Common myeloid progenitor, CD34-positive (primary cell): ENCODE results near the gene CHST6.

Experiments
- CTCF ChIA-PET: fragments of 350-600 bp; sonication (Branson Sonifier 250); formaldehyde crosslinking; loops from one replicate; lab custom pipeline; 2021; ENCODE audit warnings: antibody characterized with exemption; lab: Charles Lee
- POLR2A ChIA-PET: fragments of 350-600 bp; sonication (Branson Sonifier 250); formaldehyde crosslinking; loops from one replicate; lab custom pipeline; 2021; ENCODE audit warnings: antibody characterized with exemption; lab: Charles Lee
- DNase-seq, 3 donors: peaks; one replicate each; pipeline versions ENCODE4 v3.0.0 to v3.0.0-alpha.2; 2013
- H3K27ac ChIP-seq, 2 experiments: 1 replicate in 1 of 2; 2 replicates in 1 of 2; pipeline ENCODE4 v1.7.0; 2013; ENCODE audit warnings: inconsistent platforms in 2 of 2, low read length in 2 of 2, mild to moderate bottlenecking in 2 of 2, low read depth in 1 of 2, moderate library complexity in 1 of 2; ENCODE audit not compliant: severe bottlenecking in 2 of 2, insufficient read depth in 1 of 2, poor library complexity in 1 of 2
- H3K27me3 ChIP-seq, 5 experiments: replicated peaks in 2 of 5; 1 replicate in 3 of 5; 2 replicates in 2 of 5; pipeline versions ENCODE4 v1.6.1 to v1.7.0; 2013; ENCODE audit warnings: low read length in 4 of 5, mild to moderate bottlenecking in 2 of 5, moderate library complexity in 2 of 5, inconsistent platforms in 1 of 5; ENCODE audit not compliant: insufficient read depth in 5 of 5, control insufficient read depth in 4 of 5
- H3K36me3 ChIP-seq, 4 experiments: 1 replicate in 2 of 4; 2 replicates in 2 of 4; pipeline versions ENCODE4 v1.6.1 to v1.7.0; 2013; ENCODE audit warnings: low read length in 3 of 4, control low read depth in 1 of 4, mild to moderate bottlenecking in 1 of 4; ENCODE audit not compliant: control insufficient read depth in 4 of 4, insufficient read depth in 4 of 4
- H3K4me1 ChIP-seq, 4 experiments: 1 replicate in 3 of 4; 2 replicates in 1 of 4; pipeline versions ENCODE4 v1.6.1 to v1.7.1; 2013; ENCODE audit warnings: low read length in 3 of 4, mild to moderate bottlenecking in 3 of 4, control low read depth in 1 of 4, inconsistent platforms in 1 of 4, moderate library complexity in 1 of 4; ENCODE audit not compliant: control insufficient read depth in 4 of 4, insufficient read depth in 4 of 4; ENCODE audit errors: control extremely low read depth in 1 of 4
- H3K4me3 ChIP-seq, 7 experiments: 1 replicate in 4 of 7; 2 replicates in 3 of 7; pipeline versions ENCODE4 v1.5.1 to v1.7.0; 2013; ENCODE audit warnings: mild to moderate bottlenecking in 7 of 7, low read length in 6 of 7, moderate library complexity in 6 of 7, inconsistent platforms in 2 of 7, low read depth in 2 of 7, control low read depth in 1 of 7; ENCODE audit not compliant: insufficient read depth in 4 of 7, control insufficient read depth in 1 of 7; ENCODE audit errors: extremely low read depth in 1 of 7
- H3K9me3 ChIP-seq, 5 experiments: 1 replicate in 4 of 5; 2 replicates in 1 of 5; pipeline versions ENCODE4 v1.6.1 to v1.7.1; 2013; ENCODE audit warnings: low read length in 4 of 5, mild to moderate bottlenecking in 2 of 5, inconsistent platforms in 1 of 5, low read depth in 1 of 5, moderate library complexity in 1 of 5; ENCODE audit not compliant: control insufficient read depth in 4 of 5, insufficient read depth in 2 of 5; ENCODE audit errors: control extremely low read depth in 1 of 5
- WGBS: methylation state at CpG from one replicate; pipeline ENCODE4 v1.1.5; 2013; ENCODE audit not compliant: insufficient coverage; 5-methylcytosine and 5-hydroxymethylcytosine counted together

Gene CHST6

GRCh38 chr16:75535211-75535843 is 40.1 kb upstream of the CHST6 start:
- H3K4me3 ChIP-seq, result no peak overlapping the region
- ChIA-PET CTCF (interaction anchor here (0.9 to 1.3 kb wide), 3 partner anchors 16 to 64 kb away, joined by 3 to 4 read pairs (median 4); no protein-coding TSS in a partner anchor), POLR2A (no interaction called here)
- peaks cover 0 to 3% (median 0%) of the 10 kb centered on the region in 5 experiments for H3K27me3 ChIP-seq
- H3K9me3 ChIP-seq, result no peaks in the 10 kb centered on the region
- no peaks in the 10 kb centered on the region for H3K4me1 ChIP-seq
- H3K27ac ChIP-seq, result no peak overlapping the region
- H3K36me3 ChIP-seq, result peaks cover 0 to 3% (median under 1%) of the 10 kb centered on the region in 4 experiments
- no peak for DNase-seq
- WGBS, result 88% methylated on average over 21 of the region's 34 CpGs

DNA sequence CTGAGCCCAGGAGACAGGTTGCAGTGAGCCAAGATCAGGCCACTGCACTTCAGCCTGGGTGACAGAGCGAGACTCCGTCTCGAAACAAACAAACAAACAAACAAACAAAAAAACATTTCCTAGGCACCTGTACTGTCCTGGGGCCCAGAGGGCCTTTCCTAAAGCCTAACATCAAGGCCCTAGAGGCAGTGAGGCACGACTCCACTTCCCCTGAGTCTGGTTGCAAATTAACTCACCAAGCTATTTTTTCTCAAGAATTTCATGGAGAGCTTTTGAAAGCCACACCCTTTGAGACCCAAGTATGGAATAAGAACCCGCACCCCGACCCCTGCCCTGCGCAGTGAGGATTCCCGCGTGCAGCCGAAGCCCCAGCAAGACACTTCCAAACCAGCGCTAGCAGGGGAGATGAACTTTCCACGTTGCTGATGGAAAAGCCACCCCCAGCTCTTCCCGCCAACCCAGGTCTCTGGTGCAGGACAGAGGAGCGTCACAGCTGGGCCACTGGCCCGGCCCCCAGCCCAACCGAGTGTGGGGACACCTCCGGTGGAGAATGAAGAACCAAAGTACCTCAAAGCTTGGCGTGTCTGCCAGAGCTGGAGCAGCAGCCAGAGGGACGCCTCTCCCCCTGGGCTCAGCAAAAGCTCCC is 39.4 kb upstream of the CHST6 start:
- CTCF ChIA-PET, result interaction anchor here (0.9 to 1.2 kb wide), 3 partner anchors 16 to 63 kb away, joined by 3 to 4 read pairs (median 4); no protein-coding TSS in a partner anchor
- WGBS, result 93% methylated on average over 18 of the region's 19 CpGs
- Histone ChIP-seq H3K27ac (no peak overlapping the region), H3K27me3 (peaks cover 0 to 3% (median 0%) of the 10 kb centered on the region in 5 experiments), H3K4me1 (no peaks in the 10 kb centered on the region), H3K4me3 (no peak overlapping the region), H3K9me3 (no peaks in the 10 kb centered on the region), H3K36me3 (peaks cover 0 to 3% (median 0%) of the 10 kb centered on the region in 4 experiments)
- POLR2A ChIA-PET, result no interaction called here
- no peak for DNase-seq

- no peak for DNase-seq
- CTCF ChIA-PET, result interaction anchor here (0.6 kb wide), 1 partner anchor 14 kb away, joined by 3 read pairs; no protein-coding TSS in a partner anchor
- H3K36me3 ChIP-seq, result no peaks in the 10 kb centered on the region
- H3K4me1 ChIP-seq, result no peaks in the 10 kb centered on the region
- H3K27me3 ChIP-seq, result peaks cover 0 to 3% (median 0%) of the 10 kb centered on the region in 5 experiments
- POLR2A ChIA-PET, result no interaction called here
- no peak overlapping the region for H3K4me3 ChIP-seq
- 100% methylated on average over 2 of the region's 2 CpGs for WGBS
- no peaks in the 10 kb centered on the region for H3K9me3 ChIP-seq
- H3K27ac ChIP-seq, result no peak overlapping the region
Measured at GRCh38 chr16:75532791-75533190, 37.5 kb upstream of the CHST6 start.

DNA sequence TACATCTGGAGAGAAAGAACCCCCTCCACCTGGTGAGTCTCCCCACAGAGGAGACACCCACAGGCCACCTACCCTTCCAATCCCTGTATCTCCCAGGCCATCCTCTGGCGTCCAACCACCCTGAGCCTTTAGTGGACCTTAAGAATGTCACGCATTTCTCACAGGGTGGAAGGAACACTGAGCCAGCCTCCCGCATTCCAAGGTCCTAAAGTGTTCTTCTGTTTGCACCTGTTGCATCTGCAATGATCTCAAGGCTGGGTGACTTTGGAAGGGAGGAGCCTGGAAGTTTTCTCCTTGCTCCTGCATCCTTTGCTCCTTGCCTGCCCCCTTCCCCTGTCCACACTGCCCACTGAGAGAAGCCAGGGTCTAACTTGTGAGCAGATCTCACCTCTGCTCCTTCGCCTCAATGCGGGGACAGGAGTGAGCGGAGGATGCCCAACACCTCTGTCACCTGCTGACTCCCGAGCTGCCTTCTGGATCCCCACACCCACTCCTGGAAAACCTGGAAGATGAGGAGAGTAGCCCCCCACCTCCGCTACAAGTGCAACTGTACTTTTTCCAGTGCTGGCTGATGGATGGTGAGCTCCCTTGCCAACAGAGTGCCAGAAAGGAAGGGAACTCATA is 37.0 kb upstream of the CHST6 start:
- ChIA-PET POLR2A (no interaction called here), CTCF (interaction anchor here (0.6 to 1.2 kb wide), 2 partner anchors 11 to 13 kb away, joined by 3 to 5 read pairs; no protein-coding TSS in a partner anchor)
- H3K27me3 ChIP-seq, result peaks cover 0 to 3% (median 0%) of the 10 kb centered on the region in 5 experiments
- no peak overlapping the region for H3K27ac ChIP-seq
- no peaks in the 10 kb centered on the region for H3K36me3 ChIP-seq
- no peaks in the 10 kb centered on the region for H3K9me3 ChIP-seq
- H3K4me1 ChIP-seq, result no peaks in the 10 kb centered on the region
- DNase-seq, result no peak
- 88% methylated on average over 5 of the region's 8 CpGs for WGBS
- no peak overlapping the region for H3K4me3 ChIP-seq

DNA sequence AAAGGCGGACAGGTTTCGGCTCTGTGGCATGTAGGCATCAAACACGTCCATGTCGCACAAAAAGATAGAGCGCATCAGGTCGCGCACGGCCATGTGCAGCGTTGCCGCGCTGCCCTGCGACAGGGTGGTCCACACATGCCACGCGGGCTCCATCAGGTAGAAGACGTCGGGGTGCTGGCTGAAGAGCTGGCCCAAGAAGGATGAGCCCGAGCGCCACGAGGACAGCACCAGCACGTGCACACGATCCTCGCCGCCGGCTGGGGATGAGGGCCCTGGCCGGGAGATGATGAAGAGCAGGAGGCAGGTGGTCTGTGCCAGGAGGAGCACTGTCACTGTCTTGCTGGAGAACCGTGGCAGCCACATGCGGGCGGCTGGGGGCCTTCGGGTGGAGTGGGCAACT is 34.7 kb upstream of the CHST6 start:
- ChIA-PET POLR2A (no interaction called here), CTCF (no interaction called here)
- WGBS, result 98% methylated on average over 29 of the region's 29 CpGs
- no peaks in the 10 kb centered on the region for H3K27me3 ChIP-seq
- H3K4me3 ChIP-seq, result no peak overlapping the region
- H3K9me3 ChIP-seq, result no peaks in the 10 kb centered on the region
- H3K36me3 ChIP-seq, result no peaks in the 10 kb centered on the region
- no peak for DNase-seq
- no peak overlapping the region for H3K27ac ChIP-seq
- no peaks in the 10 kb centered on the region for H3K4me1 ChIP-seq

DNA sequence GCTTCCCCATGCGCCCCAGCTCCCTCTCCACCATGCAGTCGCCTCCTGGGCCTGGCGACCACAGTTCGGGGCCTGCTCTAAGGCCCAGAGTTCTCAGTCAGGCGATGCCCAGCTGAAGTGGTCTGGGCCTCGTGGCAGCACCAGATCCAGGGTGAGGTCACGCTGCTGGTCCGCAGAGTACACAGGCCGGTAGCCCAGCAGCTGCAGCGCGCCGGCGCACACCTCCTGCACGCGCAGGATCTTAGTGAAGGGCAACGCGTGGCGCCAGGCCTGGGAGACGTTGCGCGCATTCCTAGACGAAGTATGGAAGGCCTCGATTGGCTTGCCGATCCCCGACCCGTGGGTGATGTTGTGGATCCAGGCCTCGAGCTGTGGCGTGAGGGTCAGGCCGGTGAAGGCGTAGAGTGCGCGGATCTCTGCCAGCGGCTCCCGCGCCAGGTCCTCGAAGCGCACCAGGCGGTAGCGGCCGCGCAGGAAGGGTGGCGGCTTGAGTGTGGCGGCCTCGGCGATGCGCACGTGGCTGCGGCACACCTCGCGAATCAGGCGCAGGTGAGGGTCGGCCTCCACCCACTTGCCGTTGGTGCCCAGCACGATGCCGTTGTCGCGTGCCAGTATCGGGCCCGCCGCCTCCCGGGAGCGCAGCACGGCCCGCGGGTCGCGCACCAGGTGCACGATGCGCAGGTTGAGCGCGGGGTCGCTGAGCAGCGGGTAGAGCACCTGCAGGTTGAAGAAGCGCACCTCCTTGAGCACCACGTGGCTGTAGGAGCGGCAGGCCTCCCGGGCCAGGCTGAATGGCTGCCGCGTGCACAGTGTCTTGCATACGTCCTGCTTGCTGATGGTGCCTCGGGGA is 34.0 kb upstream of the CHST6 start:
- ChIA-PET CTCF (no interaction called here), POLR2A (no interaction called here)
- H3K9me3 ChIP-seq, result no peaks in the 10 kb centered on the region
- no peak overlapping the region for H3K27ac ChIP-seq
- no peaks in the 10 kb centered on the region for H3K4me1 ChIP-seq
- H3K4me3 ChIP-seq, result no peak overlapping the region
- H3K36me3 ChIP-seq, result no peaks in the 10 kb centered on the region
- no peak for DNase-seq
- H3K27me3 ChIP-seq, result no peaks in the 10 kb centered on the region
- WGBS, result 97% methylated on average over 67 of the region's 81 CpGs
